HepG2 (cell line): Measurements from ENCODE around the gene C20orf96. TPM values are rescaled to one million over a fixed set of nuclear protein-coding genes. Genes with fewer than 3 reads are reported as not detected.
A peak's percentile ranks its signal among the peaks of the same experiment; 100 is the strongest.

ENCODE experiments used
- ATAD3A ChIP-seq: sonication (generic); formaldehyde crosslinking; IDR thresholded peaks from 2 replicates; pipeline ENCODE4 v1.4.0; 2020; ENCODE audit warnings: missing genetic modification reagents
- ATF7-NPFF ChIP-seq: sonication (generic); formaldehyde crosslinking; IDR thresholded peaks from 2 replicates; pipeline ENCODE4 v1.8.1; 2023; ENCODE audit warnings: mild to moderate bottlenecking, low read depth, missing genetic modification reagents, moderate library complexity
- CREB1 ChIP-seq, 2 experiments: fragments of 450-650 bp in 1 of 2; IDR thresholded peaks; 2 replicates each; pipeline ENCODE4 v1.6.1; 2016 to 2017; ENCODE audit warnings: control low read depth in 1 of 2, mild to moderate bottlenecking in 1 of 2, missing compliant biosample characterization in 1 of 2, missing genetic modification characterization in 1 of 2
- FOXC1 ChIP-seq: sonication (generic); formaldehyde crosslinking; IDR thresholded peaks from 2 replicates; pipeline ENCODE4 v1.8.0; 2022; ENCODE audit warnings: mild to moderate bottlenecking, missing genetic modification reagents, borderline replicate concordance
- HINFP ChIP-seq: sonication (generic); formaldehyde crosslinking; IDR thresholded peaks from 2 replicates; pipeline ENCODE4 v1.4.0; 2020; ENCODE audit warnings: low read depth, mild to moderate bottlenecking, missing genetic modification reagents
- JUNB ChIP-seq: sonication (generic); formaldehyde crosslinking; IDR thresholded peaks from 2 replicates; pipeline ENCODE4 v1.8.0; 2022; ENCODE audit warnings: missing genetic modification reagents, mild to moderate bottlenecking, borderline replicate concordance
- KLF12 ChIP-seq: sonication (generic); formaldehyde crosslinking; IDR thresholded peaks from 2 replicates; pipeline ENCODE4 v1.4.0; 2020; ENCODE audit warnings: missing genetic modification reagents, borderline replicate concordance
- NR2C2 ChIP-seq: sonication (generic); formaldehyde crosslinking; IDR thresholded peaks from 2 replicates; pipeline ENCODE4 v1.4.0; 2020; ENCODE audit warnings: missing genetic modification reagents, mild to moderate bottlenecking, moderate library complexity, borderline replicate concordance
- PRMT3 ChIP-seq: sonication (generic); formaldehyde crosslinking; IDR thresholded peaks from 2 replicates; pipeline ENCODE4 v1.8.1; 2022; ENCODE audit warnings: low read depth, mild to moderate bottlenecking, moderate library complexity, missing genetic modification reagents, borderline replicate concordance
- RFX5 ChIP-seq: IDR thresholded peaks from 2 replicates; pipeline ENCODE4 v1.6.1; 2011; ENCODE audit warnings: low read depth, low read length, improper control_type of control experiment
- RXRA ChIP-seq: sonication (generic); formaldehyde crosslinking; IDR thresholded peaks from 2 replicates; pipeline ENCODE4 v1.5.1; 2020; ENCODE audit warnings: missing genetic modification reagents
- THRA ChIP-seq: sonication (generic); formaldehyde crosslinking; IDR thresholded peaks from 2 replicates; pipeline ENCODE4 v1.4.0; 2020; ENCODE audit warnings: missing genetic modification reagents, borderline replicate concordance
- ZNF430 ChIP-seq: sonication (generic); formaldehyde crosslinking; IDR thresholded peaks from 2 replicates; pipeline ENCODE4 v1.9.0; 2021; ENCODE audit warnings: mild to moderate bottlenecking, missing genetic modification reagents
- ZNF451 ChIP-seq: sonication (generic); formaldehyde crosslinking; IDR thresholded peaks from 2 replicates; pipeline ENCODE4 v1.5.0; 2020; ENCODE audit warnings: mild to moderate bottlenecking, missing genetic modification reagents
- ZNF563 ChIP-seq: sonication (generic); formaldehyde crosslinking; IDR thresholded peaks from 2 replicates; pipeline ENCODE4 v1.8.0; 2022; ENCODE audit warnings: mild to moderate bottlenecking, moderate library complexity, missing genetic modification reagents
- ZNF605 ChIP-seq: sonication (generic); formaldehyde crosslinking; IDR thresholded peaks from 2 replicates; pipeline ENCODE4 v1.8.0; 2022; ENCODE audit warnings: mild to moderate bottlenecking, missing genetic modification reagents
- ZNF776 ChIP-seq: sonication (generic); formaldehyde crosslinking; IDR thresholded peaks from 2 replicates; pipeline ENCODE4 v1.4.0; 2020; ENCODE audit warnings: mild to moderate bottlenecking, missing genetic modification reagents
- polyA plus RNA-seq, 8 experiments: library from polyadenylated mRNA; depleted of rRNA in 3 of 8; stranded (reverse) in 7 of 8; unstranded in 1 of 8; fragments of >200 nt; fragmentation: Illumina TruSeq in 4 of 8; extraction: Trizol in 4 of 8; gene quantifications; 2 replicates each; pipeline versions ENCODE4 v1.2.1 to v1.2.3, GENCODE V29; 2011 to 2016; ENCODE audit warnings: low read depth in 4 of 8, missing spikeins in 1 of 8, mixed read lengths in 1 of 8; ENCODE audit not compliant: insufficient read depth in 1 of 8
- total RNA-seq, 5 experiments: library from RNA; depleted of rRNA; stranded (reverse); fragments of >200 nt; fragmentation: Illumina TruSeq; extraction: Trizol; gene quantifications; 2 replicates each; pipeline ENCODE4 v1.2.3, GENCODE V29; 2016; ENCODE audit warnings: low read depth in 1 of 5
- TF ChIP-seq, protein P1 (sequence below): sonication (generic); formaldehyde crosslinking; IDR thresholded peaks from 2 replicates; pipeline ENCODE4 v1.5.0; 2020; ENCODE audit warnings: missing genetic modification reagents
- TF ChIP-seq, protein P2 (sequence below): sonication (generic); formaldehyde crosslinking; conservative IDR thresholded peaks from 2 replicates; pipeline ENCODE4 v1.4.0; 2020; ENCODE audit warnings: missing genetic modification reagents
- TF ChIP-seq, protein P3 (sequence below): sonication (generic); formaldehyde crosslinking; IDR thresholded peaks from 2 replicates; pipeline ENCODE4 v1.8.1; 2023; ENCODE audit warnings: mild to moderate bottlenecking, missing genetic modification reagents, borderline replicate concordance
- TF ChIP-seq, protein P4 (sequence below): sonication (generic); formaldehyde crosslinking; IDR thresholded peaks from 2 replicates; pipeline ENCODE4 v1.4.0; 2020; ENCODE audit warnings: mild to moderate bottlenecking, low read depth, missing genetic modification reagents

The C20orf96 gene
- total and polyA plus RNA-seq, 2 of the 13 experiments (the other 11 are each of a cell fraction or from before 2014, with no cell fraction given): 3.8 to 20.6 TPM

DNA sequence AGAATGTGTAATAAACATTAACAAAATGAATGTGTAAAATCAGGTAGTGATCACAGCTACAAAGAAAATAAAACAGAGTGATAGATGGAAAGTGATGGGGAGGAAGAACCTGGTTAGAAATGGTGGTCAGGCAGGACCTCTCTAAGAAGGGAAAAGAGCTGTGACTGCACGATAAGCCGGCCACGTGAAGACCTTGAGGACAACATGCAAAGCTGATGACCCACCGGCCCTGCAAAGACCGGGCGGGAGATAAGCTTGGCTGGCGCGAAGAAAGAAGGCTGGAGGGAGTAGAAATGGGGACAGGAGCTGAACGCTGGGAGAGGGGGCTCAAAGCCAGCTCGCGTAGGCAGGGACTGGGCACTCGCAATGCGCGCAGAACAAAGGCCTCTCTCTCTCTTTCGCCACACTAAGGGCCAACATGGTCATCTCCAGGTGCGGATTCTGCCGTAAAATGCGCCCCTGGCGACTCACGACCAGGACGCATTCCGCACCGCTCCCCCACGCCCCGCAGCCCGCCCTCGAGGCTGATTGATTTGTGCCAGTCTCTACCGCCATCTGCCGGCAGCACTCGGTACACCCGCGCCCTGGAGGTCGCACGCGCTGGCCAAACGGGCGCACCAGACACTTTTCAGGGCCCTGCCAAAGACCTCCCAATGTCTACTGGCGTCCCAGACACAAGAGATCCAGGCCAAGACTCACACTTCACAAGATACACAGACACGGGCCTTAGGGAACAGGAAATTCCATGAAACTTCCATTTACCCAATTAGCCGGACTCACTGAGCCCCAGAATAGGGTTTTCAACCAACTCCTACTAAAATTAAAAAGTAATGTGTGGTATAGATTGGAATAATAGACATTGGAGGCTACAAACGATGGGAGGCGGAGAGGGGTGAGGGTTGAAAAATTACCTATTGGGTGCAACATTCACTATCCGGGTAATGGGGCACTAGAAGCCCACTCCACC lies 23.7 kb downstream of the C20orf96 start (continued):
- TF ChIP-seq, protein P1, sequence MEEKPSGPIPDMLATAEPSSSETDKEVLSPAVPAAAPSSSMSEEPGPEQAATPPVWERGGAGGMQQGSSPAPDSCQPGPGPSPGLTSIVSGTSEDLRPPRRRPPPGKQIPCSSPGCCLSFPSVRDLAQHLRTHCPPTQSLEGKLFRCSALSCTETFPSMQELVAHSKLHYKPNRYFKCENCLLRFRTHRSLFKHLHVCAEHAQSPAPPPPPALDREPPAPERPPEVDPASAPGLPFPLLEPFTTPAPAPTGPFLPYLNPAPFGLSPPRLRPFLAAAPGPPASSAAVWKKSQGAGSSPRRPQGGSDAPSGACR: no peak; the same call in 1 of the 2 replicates
- TF ChIP-seq HINFP (CRISPR knock-in tag) (peak; percentile 89), ATF7-NPFF (CRISPR knock-in tag) (peak; percentile 96), RFX5 (no peak), NR2C2 (CRISPR knock-in tag) (peak; percentile 56; the same call in 1 of the 2 replicates), CREB1 (IDR thresholded peaks at IDR 0.05) (peak; percentile 40; the same call in 1 of the 2 replicates), CREB1 (CRISPR knock-in tag; IDR thresholded peaks at IDR 0.05) (no peak), ZNF776 (CRISPR knock-in tag) (peak; percentile 95), PRMT3 (CRISPR knock-in tag) (no peak; the same call in 1 of the 2 replicates), JUNB (CRISPR knock-in tag) (peak; percentile 93), KLF12 (CRISPR knock-in tag) (peak; percentile 90), ZNF605 (CRISPR knock-in tag) (peak; percentile 95; the same call in 1 of the 2 replicates), RXRA (CRISPR knock-in tag) (peak; percentile 88), ATAD3A (CRISPR knock-in tag) (peak; percentile 50; the same call in 1 of the 2 replicates), FOXC1 (CRISPR knock-in tag) (peak; percentile 96), ZNF563 (CRISPR knock-in tag) (peak; percentile 99), ZNF430 (CRISPR knock-in tag) (peak; percentile 95), ZNF451 (no peak), THRA (CRISPR knock-in tag) (peak; percentile 76)
- TF ChIP-seq, protein P2, sequence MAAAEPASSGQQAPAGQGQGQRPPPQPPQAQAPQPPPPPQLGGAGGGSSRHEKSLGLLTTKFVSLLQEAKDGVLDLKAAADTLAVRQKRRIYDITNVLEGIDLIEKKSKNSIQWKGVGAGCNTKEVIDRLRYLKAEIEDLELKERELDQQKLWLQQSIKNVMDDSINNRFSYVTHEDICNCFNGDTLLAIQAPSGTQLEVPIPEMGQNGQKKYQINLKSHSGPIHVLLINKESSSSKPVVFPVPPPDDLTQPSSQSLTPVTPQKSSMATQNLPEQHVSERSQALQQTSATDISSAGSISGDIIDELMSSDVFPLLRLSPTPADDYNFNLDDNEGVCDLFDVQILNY (CRISPR knock-in tag): peak; percentile 66
- TF ChIP-seq, protein P3, sequence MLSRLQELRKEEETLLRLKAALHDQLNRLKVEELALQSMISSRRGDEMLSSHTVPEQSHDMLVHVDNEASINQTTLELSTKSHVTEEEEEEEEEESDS (CRISPR knock-in tag): peak; percentile 82
- TF ChIP-seq, protein P4, sequence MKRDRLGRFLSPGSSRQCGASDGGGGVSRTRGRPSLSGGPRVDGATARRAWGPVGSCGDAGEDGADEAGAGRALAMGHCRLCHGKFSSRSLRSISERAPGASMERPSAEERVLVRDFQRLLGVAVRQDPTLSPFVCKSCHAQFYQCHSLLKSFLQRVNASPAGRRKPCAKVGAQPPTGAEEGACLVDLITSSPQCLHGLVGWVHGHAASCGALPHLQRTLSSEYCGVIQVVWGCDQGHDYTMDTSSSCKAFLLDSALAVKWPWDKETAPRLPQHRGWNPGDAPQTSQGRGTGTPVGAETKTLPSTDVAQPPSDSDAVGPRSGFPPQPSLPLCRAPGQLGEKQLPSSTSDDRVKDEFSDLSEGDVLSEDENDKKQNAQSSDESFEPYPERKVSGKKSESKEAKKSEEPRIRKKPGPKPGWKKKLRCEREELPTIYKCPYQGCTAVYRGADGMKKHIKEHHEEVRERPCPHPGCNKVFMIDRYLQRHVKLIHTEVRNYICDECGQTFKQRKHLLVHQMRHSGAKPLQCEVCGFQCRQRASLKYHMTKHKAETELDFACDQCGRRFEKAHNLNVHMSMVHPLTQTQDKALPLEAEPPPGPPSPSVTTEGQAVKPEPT (CRISPR knock-in tag): peak; percentile 88
